ELR (cell line): ENCODE data around the gene CCKAR.

Experiments
- DNase-seq: peaks from one replicate; pipeline ENCODE4 v3.0.0-alpha.2; 2015; ENCODE audit warnings: low read depth

The CCKAR gene

DNA sequence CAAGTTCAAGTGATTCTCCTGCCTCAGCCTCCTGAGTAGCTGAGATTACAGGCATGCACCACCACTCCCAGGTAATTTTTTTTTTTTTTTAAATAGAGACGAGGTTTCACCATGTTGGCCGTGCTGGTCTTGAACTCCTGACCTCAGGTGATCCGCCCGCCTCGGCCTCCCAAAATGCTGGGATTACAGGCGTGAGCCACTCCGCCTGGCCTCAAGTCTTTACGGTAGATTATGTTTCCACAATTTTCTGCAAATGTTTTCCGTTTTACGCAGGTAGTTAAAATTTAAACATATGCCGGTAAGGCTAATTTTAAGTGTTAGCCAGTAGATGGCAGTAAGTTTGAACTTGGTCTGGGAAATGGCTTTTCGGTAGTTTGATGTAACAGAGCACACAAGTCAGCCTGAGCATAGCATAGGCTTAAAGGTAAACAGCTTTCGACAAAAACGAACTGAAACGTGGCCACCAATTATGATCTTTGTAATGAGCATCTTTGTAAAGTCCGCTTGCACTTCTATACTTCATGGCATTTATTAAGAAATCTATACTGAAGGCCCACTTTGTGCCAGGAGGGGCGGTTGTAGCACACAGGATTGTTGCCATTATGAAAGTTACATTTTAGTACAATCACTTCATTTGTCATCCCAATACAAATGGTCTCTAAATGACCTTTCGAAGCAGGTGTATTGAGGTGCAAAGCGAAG lies 31.1 kb downstream of the CCKAR start:
- DNase-seq = peak; percentile 70

DNA sequence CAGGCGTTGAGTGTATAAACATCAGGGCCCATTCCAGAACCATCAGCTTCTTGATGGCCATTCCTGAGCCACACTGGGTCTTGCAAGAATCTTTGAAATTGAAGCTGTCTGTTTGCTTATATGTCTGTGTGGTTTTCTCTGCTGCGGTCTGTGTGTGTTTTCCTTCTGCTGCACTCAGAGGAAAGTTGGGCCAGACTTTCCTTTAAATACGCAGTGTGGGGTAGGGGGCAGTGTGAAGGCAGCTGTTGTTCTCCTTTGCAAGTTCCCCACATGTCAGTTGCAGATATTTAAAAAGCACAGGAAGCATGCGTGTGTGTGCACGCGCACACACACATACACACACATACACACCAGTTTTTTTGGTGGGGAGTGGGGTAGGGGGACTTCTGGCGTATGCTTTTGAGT lies 32.1 kb downstream of the CCKAR start:
- no peak for DNase-seq

DNA sequence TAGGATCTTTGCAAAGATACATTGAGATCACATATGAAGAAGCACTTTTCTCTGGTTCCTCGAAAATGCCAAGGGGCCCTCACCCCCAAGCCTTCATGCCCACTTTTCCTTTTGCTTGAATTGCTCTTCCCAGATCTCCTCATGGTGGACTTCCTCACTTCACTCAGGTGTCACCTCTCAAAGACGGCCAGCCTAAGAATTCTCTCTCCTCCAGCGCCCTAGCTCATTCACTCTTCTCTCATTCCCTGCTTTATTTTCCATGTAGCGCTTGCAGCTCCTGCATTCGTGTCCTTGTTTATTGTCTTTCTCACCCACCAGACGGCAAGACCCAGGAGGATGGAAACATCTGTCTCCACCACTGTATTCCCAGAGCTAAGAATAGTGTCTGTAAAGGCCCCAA lies 32.9 kb downstream of the CCKAR start:
- no peak for DNase-seq

DNA sequence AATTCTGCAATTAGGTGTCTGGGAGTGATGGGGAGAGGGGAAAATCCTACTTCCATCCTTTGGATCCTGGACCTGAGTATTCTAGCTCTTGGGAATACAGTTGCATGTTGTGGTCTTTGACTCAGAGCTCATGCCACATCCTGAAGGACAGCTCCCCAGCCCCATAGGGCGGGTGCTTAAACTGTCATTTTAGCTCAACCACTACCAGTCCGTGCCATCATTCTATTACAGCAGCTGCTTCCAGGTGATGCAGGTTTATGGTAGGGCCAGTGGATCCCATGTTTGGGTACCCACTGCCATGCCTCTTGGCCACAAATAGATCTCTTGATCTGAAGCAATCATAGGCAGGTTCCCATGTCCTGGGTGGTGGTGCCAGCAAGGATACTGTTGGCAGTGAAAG lies 34.7 kb downstream of the CCKAR start:
- no peak for DNase-seq

DNA sequence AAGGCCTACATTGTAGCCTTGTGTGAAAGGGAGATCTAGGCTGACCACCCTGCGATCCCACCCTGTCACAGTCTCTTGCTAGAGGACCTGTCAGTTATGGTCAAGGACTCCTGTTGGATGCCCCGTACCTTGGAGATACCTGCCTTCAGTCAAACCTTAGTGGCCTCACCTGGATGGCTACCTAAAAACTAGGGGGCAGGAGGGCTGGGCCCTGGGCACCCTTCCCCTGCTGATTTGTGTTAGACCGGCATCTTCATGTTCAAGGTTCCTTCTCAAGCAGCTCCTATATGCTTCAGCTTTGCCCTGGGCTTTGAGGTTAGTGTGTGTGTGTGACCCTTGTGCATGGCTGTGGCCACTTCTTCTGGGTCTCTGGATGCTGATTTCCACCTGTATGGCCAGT lies 35.3 kb downstream of the CCKAR start:
- no peak for DNase-seq

DNA sequence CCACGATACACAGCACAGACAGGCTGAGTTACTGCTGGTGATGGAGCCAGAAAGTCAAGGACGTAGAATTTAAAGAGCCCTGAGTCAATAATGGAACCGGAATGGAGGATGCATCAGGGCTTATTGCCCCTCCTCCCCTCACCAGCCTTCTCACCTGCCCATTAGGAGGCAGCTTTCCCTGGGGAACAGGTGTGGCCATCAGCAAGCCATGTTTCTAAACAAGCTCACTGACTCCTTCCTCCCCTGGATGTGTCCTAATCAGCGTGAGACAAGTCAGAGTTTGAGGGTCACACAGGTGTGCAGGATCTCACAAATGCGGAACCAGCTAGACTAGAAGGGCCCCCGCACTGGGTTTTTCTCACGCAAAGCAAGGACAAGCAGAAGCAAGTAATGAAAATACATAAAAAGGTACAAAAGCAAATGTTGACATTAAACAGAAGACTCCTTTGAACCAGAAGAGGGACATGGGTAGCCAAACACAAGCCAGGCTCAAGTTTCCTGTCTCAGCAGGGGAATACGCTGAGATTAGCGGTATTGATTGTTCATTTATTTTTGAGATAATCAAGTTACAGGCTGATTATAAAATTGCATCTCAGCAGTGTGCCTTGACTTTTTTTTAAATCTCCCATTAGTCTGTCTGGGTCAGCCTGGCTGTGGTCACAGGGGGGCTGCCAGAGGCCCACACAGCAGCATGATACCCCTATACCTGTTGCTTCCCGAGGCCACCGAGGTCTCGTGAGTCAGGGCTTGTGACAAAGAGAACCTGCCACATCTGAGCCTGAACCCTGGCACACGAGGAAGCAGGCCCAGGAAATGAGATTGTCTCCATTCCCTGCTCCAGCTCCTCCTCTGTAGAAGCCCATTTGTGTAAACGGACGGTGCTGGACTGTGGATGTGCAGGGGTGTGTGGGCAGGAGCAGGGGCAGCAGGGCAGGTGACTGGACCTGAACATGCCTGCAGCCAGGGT lies 37.4 kb downstream of the CCKAR start:
- DNase-seq = no peak

DNA sequence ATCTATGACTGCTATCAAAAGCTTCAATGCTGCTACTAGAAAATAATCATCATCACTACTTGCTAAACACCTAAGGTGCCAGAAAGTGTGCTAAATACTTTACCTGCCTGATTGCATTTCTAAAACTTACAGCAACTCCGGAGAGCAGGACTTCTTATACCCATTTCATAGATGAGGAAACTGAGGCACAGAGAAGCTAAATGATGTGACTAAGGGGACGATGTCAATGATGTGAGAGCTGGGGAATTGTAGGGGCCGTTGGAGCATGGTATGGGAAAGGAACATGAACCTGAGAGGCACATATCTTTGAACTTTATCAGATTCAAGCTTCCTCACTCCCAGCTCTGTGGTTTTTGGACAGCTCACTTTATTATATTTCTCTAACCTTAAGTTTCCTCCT lies 38.7 kb downstream of the CCKAR start:
- DNase-seq = no peak

DNA sequence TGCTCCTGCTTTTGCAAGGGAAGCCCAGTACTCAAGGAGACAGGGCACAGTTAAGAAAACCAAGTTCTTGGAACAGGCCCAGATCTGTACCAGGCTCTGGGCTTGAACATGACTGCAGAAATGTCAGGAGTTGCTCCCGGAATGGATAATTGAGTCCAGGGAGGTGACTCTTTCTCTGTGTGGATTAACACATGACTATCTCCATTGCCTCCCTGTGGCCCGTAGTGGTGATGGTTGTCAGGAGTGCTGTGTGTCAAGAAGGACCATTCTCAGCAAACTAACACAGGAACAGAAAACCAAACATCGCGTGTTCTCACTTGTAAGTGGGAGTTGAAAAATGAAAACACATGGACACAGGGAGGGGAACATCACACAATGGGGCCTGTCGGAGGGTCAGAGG lies 39.9 kb downstream of the CCKAR start:
- DNase-seq = peak; percentile 17

DNA sequence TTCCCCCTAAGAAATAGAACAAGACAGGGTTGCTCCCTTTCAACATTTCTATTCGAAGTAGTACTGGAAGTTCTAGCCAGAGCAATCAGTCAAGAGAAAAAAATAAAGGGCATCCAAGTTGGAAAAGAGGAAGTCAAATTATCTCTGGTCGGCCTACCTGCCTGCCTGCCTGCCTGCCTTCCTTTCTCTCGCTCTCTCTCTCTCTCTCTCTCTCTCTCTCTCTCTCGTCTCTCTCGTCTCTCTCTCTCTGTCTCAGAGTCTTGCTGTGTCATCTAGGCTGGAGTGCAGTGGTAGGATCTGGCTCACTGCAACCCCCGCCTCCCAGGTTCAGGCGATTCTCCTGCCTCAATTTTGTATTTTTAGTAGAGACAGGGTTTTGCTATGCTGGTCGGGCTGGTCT lies 42.9 kb downstream of the CCKAR start:
- DNase-seq = no peak

DNA sequence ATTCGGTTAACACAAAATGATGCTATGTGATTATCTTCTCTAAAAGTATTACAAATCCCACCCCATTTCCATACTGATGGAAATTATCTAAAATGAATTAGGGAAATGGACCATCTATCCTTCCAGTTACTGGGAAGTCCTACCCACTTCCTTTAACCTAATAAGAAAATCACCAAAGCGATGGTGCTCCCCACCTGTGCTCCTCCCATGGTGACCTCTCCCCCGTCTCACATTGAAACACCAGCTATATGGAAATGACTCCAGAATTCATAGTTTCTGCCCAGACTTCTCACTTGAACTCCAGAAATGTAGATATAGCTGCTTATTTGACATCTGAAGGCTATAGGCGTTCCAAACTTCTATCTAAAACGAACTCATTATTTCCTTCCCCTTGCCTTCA lies 48.5 kb downstream of the CCKAR start:
- no peak for DNase-seq

DNA sequence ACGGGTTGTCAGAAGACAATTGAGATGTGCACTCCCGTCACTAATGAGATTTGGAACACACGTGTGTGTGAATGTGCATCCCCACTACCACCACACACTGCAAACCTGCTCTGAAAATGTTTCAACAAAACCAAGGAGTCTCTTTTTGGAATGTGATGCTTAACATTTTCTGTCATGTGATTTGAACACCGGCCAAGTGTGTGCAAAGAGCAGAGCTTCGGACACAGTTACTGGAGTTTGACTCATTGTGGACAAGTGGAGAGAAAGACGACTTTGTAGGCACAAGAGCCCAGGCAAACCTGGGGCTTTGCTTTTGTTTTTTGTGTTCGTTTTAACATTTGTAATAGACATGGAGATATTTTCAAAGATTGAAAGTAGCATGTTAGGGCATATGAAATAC lies 49.2 kb downstream of the CCKAR start:
- DNase-seq = peak; percentile 9

DNA sequence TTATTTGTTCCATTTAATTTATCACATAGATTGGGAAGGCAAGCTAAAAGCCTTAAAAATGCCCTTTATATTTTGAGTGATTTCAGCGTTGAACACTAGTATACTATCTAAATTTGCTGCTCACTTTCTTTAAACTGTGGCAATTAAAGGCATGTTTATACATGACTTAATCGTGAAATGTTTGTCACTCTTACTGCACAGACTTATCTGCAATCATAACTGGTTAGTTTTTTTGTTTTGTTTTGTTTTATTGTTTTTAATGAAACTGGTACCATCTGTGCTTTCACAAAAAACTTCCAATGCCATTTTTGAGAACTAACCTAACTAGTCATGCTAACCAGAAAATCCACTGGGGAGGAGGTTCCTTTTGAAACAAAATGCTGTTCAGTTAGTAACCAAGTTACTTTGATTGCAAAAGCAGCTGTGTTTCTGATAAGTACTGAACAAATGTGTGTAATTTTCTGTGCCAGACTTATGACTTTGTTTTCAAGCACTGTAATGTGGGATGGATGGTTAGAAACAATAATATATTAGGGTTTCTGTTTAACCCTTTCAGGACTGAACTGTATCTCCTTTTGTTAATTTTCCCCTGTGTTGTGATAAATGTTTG lies 56.1 kb downstream of the CCKAR start:
- DNase-seq = no peak

DNA sequence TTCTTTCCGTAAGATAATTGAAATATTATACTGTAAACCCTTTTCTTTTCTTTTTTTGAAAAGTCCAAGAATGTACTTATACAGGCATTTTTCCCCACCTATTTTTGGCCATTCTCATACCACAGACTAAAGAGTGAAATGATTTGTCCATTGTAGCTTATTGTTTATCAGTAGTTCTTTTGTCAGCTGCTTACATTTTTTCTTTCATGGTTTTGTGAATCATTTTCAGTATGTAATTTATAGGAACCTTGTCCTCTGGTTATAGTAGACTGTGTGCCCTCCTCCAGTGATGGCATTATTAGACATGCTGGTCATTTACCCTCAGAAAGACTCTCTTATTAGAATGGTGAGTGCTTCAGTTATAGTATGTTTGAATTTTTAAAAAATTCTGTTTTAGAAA lies 56.7 kb downstream of the CCKAR start:
- no peak for DNase-seq

DNA sequence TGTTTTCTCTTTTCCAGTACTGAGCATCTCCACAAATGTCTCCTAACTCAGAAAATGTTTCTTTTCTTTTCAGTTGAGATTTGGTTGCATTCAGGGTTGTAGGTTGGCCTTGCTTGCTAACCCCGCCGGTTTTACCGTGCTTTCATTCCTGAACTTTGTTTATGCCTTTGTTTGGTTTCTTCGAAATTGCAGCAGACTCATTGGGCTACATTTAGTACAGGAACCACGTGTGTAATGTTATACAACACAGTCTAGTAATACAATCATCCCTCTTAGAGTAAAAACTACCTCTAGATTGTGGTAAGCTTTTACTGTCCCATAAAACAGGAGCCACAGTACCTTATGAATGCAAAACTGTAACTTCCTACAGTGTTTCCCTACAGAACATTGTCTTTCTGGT lies 57.9 kb downstream of the CCKAR start:
- no peak for DNase-seq

DNA sequence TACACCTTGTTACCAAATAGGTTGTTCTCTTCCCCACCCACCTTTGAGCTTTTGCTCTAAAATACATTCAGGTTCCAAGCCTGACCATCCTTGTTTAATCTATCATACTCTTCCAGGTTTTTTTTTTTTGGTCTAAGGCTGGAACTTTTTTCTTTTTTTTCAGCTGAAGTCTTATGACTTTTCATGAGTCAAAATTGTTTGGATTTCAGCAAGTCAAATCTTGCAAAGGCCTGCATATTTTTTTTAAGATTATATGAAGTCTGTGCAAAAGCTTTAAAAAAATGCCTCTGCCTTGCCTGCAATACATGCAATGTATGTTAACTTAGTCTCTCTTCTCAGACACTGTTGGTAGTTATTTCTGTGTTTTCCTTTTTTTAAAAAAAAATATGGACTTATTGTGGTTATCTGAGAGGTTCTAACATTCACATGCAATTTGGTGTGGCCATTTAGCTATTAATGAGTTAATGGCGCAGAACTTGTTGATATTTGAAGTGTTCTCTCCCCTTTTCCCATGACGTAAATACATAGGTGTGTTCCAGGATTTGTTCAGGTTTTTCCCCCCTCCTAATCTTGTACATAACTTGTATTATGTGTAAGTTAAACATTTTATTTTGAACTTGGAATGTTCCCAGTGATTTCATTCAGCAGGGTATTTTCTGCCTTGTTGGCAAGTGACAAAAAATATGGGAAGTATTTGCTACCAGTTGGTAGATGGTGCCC lies 58.7 kb downstream of the CCKAR start:
- DNase-seq = no peak
